Measurements from ENCODE around the gene MLST8.
A peak's percentile ranks its signal among the peaks of the same experiment; 100 is the strongest.

The MLST8 gene

DNA sequence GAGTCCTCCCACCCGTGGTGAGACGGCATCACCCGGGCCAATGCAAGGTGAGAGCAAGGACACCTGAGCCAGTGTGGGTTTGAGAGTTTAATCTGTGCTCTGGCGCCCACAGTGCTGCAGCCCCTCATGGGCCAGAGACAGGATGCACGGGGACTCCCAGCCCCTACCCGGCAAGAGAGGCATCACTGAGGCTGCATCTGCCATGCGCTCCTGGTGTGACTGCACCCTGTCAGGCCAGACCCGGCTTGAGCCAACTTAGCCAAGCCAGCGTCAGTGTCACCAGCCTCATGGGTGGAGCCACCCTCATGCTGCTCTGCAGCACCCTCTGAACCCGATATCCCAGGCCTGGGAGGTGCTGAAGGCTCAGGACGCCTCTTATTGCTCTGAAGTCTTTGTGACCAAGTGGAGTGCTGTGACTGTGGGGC lies 6.7 kb downstream of the MLST8 start:
- TF ChIP-seq, protein P1, sequence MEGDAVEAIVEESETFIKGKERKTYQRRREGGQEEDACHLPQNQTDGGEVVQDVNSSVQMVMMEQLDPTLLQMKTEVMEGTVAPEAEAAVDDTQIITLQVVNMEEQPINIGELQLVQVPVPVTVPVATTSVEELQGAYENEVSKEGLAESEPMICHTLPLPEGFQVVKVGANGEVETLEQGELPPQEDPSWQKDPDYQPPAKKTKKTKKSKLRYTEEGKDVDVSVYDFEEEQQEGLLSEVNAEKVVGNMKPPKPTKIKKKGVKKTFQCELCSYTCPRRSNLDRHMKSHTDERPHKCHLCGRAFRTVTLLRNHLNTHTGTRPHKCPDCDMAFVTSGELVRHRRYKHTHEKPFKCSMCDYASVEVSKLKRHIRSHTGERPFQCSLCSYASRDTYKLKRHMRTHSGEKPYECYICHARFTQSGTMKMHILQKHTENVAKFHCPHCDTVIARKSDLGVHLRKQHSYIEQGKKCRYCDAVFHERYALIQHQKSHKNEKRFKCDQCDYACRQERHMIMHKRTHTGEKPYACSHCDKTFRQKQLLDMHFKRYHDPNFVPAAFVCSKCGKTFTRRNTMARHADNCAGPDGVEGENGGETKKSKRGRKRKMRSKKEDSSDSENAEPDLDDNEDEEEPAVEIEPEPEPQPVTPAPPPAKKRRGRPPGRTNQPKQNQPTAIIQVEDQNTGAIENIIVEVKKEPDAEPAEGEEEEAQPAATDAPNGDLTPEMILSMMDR (IDR thresholded peaks at IDR 0.05; ENCODE audit: insufficient read depth, low read length, poor library complexity, severe bottlenecking), result no peak
- DNase-seq (ENCODE audit: extremely low read depth, insufficient read length), result no peak
- no peaks in the 10 kb centered on the region for H3K27me3 ChIP-seq (replicated peaks; ENCODE audit: control insufficient read depth, insufficient read depth, low read length)
- no peak overlapping the region for H3K4me3 ChIP-seq (replicated peaks; ENCODE audit: low read depth, low read length)
- peaks cover 16% of the 10 kb centered on the region for H3K36me3 ChIP-seq (ENCODE audit: control insufficient read depth, insufficient read depth, low read length)

DNA sequence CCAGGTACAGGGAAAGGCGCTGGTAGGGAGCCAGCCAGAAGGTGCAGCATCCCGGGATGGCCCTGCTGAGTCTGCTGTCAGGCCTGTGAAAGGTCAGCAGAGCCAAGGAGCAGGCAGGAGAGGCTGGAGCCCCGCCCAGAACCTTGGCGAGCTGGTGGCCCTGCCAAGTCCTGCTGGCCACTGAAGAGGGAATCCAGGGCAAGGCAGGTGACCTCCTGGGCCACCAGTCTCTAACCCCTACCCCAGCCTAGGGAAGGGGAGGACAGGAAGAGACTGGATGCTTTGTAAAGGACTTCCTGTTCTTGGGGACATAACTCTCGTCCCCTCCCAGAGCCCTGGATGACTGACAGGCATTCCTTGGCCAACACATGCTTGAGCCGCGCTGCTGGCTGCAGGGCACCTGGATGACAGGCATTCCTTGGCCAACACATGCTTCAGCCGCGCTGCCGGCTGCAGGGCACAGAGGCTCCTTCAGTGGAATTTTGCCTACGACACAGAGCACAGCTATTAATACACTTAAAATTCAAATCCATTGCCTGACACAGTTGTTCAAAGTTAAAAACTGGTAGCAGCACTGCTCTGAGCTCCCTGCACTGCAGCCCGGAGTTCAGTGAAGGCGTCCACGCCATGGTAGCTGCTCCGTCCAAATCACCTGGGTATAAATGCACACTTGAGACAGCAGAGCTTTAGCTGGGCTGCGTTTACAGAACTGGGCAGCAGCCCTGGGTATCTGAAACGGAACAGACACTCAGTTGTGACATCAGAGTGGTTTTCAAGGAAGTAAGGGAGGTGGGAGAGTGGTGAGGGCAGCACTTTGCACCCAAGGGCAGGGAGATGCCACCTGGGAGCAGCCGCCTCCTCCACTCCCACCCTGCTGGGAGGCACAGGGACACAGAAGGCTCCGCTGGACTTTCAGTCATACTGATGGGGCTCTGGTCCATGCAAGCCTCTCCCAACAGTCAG lies 7.4 kb downstream of the MLST8 start:
- Histone ChIP-seq H3K36me3 (ENCODE audit: control insufficient read depth, insufficient read depth, low read length) (peaks cover 10% of the 10 kb centered on the region), H3K27me3 (replicated peaks; ENCODE audit: control insufficient read depth, insufficient read depth, low read length) (no peaks in the 10 kb centered on the region), H3K4me3 (replicated peaks; ENCODE audit: low read depth, low read length) (peak overlapping the region; percentile 76)
- TF ChIP-seq, protein P1 (IDR thresholded peaks at IDR 0.05; ENCODE audit: insufficient read depth, low read length, poor library complexity, severe bottlenecking), result no peak
- no peak for DNase-seq (ENCODE audit: extremely low read depth, insufficient read length)

DNA sequence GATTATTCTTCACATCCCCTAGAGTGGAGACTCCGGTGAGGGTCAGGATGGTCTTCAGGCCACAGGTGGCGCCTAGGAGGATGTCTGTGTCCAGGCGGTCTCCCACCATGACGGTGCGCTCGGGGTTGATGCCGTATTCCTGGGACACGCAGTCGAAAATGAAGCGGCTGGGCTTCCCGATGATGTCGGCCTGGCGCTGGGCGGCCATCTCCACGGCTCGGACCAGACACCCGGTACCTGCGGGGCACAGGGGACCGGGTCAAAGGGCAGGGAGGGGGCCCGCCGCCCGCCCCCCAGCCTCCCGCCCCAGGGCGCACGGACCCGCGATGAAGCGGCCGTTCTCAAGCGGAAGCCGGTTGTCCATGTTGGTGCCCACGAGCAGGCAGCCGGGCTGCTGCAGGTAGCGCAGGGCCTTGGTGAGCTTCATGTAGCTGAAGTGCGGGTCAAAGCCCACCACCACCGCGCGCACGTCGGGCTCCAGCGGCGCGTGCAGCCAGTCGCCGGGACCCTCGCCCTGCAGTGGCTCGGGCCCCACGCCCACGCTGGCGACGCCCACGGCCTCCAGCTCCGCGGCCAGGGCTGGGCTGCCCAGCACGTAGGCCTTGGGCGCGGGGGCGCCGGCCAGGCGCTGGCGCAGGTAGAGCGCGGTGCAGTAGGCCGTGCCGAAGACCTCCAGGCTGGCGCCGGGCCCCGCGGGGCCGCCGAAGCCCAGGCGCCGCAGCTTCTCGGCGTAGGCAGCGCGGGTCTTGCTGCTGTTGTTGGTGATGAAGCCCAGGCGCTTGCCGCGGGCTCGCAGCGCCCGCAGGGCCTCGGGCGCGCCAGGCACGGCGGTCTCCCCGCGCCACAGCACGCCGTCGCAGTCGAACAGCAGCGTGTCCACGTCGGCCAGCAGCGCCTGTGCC lies 8.8 kb downstream of the MLST8 start:
- TF ChIP-seq, protein P1 (IDR thresholded peaks at IDR 0.05; ENCODE audit: insufficient read depth, low read length, poor library complexity, severe bottlenecking), result no peak
- peaks cover 3% of the 10 kb centered on the region for H3K36me3 ChIP-seq (ENCODE audit: control insufficient read depth, insufficient read depth, low read length)
- peak overlapping the region; percentile 76 for H3K4me3 ChIP-seq (replicated peaks; ENCODE audit: low read depth, low read length)
- H3K27me3 ChIP-seq (replicated peaks; ENCODE audit: control insufficient read depth, insufficient read depth, low read length), result no peaks in the 10 kb centered on the region
- peak; percentile 51 for DNase-seq (ENCODE audit: extremely low read depth, insufficient read length)

DNA sequence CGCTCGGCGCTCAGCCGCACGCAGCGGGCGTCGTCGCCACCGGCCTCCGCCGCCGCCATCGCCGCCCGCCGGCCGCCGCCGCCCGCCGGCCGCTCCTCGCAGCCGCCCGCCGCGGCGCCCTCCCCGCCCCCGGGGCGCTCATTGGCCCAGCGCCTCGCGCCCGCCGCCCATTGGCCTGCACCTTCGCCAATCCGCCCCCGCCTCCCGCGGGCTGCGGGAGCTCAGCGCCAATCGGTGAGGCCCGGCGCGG lies 9.4 kb downstream of the MLST8 start, which contains the start of gene PGP:
Gene PGP, minus strand, starts transcription at position 122 of the 250 bp plus-strand sequence. Its CDS starts 63 bp downstream, at position 59.
- DNase-seq (ENCODE audit: extremely low read depth, insufficient read length), result no peak
- Histone ChIP-seq H3K27me3 (replicated peaks; ENCODE audit: control insufficient read depth, insufficient read depth, low read length) (no peaks in the 10 kb centered on the region), H3K4me3 (replicated peaks; ENCODE audit: low read depth, low read length) (peak within 1 kb of the TSS; percentile 90), H3K36me3 (ENCODE audit: control insufficient read depth, insufficient read depth, low read length) (peaks cover 1% of the 10 kb centered on the region)
- TF ChIP-seq, protein P1 (IDR thresholded peaks at IDR 0.05; ENCODE audit: insufficient read depth, low read length, poor library complexity, severe bottlenecking), result no peak

DNA sequence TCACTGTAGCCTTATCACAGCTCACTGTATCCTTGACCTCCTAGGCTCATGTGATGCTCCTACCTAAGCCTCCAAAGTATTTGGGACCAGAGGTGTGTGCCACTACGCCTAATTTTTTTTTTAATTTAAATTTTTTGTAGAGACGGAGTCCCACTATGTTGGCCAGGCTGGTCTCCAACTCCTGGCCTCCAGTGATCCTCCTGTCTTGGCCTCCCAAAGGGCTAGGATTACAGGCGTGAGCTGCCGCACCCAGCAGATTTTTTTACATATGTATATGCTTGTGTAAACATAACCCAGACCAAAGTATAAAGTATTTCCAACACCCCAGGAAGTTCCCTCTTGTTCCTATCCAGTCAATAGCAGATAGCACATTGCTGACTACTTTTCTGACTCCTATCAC lies 11.1 kb downstream of the MLST8 start:
- no peaks in the 10 kb centered on the region for H3K27me3 ChIP-seq (replicated peaks; ENCODE audit: control insufficient read depth, insufficient read depth, low read length)
- H3K36me3 ChIP-seq (ENCODE audit: control insufficient read depth, insufficient read depth, low read length), result no peaks in the 10 kb centered on the region
- TF ChIP-seq, protein P1 (IDR thresholded peaks at IDR 0.05; ENCODE audit: insufficient read depth, low read length, poor library complexity, severe bottlenecking), result no peak
- no peak for DNase-seq (ENCODE audit: extremely low read depth, insufficient read length)
- H3K4me3 ChIP-seq (replicated peaks; ENCODE audit: low read depth, low read length), result no peak overlapping the region
